Stimulated activated memory B cell treated with anti-CD40 and anti-IgM and Interleukin-4, amounts not matched to agents 10 μg/mL and 1 μg/mL and 100 μg/mL, for 72 hours (primary cell): Measurements from ENCODE around the gene MAP3K21.

Experiments
- ATAC-seq: fragments of 150-1000 bp; cut with Tn5 transposase; 2 replicates; pipeline ENCODE4 v1.10.0; 2021
- H3K27ac Mint-ChIP-seq: one replicate; pipeline ENCODE4 v1.8.0; 2022; ENCODE audit warnings: mild to moderate bottlenecking, mixed read lengths
- H3K27me3 Mint-ChIP-seq: one replicate; pipeline ENCODE4 v1.8.0; 2022; ENCODE audit warnings: mixed read lengths
- H3K36me3 Mint-ChIP-seq: one replicate; pipeline ENCODE4 v1.8.0; 2022; ENCODE audit warnings: mixed read lengths
- H3K4me1 Mint-ChIP-seq: one replicate; pipeline ENCODE4 v1.8.0; 2022; ENCODE audit warnings: mixed read lengths
- H3K4me3 Mint-ChIP-seq: one replicate; pipeline ENCODE4 v1.8.0; 2022; ENCODE audit warnings: mild to moderate bottlenecking, moderate library complexity, mixed read lengths
- H3K9me3 Mint-ChIP-seq: one replicate; pipeline ENCODE4 v1.8.0; 2022; ENCODE audit warnings: mixed read lengths

Gene MAP3K21

DNA sequence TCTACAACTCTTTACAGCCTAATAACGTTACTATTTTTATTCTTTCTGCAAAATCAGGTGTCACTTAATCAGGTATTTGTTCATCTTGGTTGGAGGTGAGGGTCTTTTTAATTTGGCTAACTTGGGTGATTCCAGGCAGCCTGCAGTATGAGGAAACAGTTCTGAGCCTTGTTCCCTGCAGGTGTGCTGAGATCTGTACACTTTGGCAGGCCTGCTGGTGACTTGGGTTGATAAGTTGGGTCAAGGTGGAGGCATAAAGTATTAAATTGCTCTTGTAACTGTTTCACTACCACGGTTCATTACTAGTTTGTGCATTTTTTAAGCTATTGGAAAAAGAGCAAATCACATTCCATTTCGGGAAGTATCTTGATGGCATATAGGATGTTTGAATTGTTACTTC lies 10.0 kb downstream of the MAP3K21 start:
- no peak for ATAC-seq
- Mint-ChIP-seq H3K9me3 (no peaks in the 10 kb centered on the region), H3K4me1 (peaks cover 14% of the 10 kb centered on the region), H3K36me3 (no peaks in the 10 kb centered on the region), H3K4me3 (no peak overlapping the region), H3K27me3 (peaks cover 32% of the 10 kb centered on the region), H3K27ac (no peak overlapping the region)

DNA sequence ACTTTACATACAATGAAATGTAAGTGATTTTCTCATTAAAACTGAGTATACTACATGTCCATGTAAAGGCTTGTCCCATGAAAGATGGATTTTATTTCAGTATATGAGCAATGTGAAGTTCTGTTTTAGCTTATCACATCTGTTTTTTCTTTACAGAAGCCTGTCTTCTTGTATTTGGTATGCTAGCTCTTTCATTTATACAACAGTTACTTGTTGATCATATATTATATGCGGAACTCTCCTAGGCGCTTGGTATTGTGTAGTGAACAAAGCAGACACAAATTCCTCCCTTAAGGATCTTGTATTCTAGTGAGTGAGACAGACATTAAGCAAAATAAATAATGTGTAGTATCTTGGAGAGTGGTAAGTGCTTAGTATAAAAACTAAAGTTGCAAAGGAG lies 10.6 kb downstream of the MAP3K21 start:
- Mint-ChIP-seq H3K4me1 (peaks cover 14% of the 10 kb centered on the region), H3K36me3 (no peaks in the 10 kb centered on the region), H3K27ac (no peak overlapping the region), H3K4me3 (no peak overlapping the region), H3K9me3 (no peaks in the 10 kb centered on the region), H3K27me3 (peaks cover 32% of the 10 kb centered on the region)
- no peak for ATAC-seq

DNA sequence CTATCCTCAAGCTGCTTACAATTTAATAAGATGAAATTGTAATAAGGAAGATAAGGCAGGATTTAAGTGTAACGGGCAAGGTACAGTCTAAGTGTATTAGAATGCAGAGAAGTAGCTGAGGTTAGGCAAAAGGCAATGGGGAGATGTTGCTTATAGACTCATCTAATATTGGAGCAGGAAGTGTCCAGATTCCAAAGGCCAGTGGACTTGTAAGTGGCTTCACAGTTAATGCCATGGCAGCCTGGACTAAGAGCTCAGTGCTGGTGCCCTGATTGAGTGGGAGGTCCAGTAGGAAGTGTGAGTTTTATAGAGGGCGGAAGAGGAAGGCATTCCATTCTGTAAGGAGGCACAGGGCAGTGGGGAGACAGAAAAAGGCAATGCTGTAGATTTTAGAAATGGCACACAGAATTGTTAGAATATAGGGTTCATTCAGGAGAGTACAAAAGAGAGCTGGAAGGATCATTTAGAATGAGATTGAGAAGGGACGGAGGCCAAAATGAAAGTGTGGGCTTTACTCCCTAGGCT lies 12.6 kb downstream of the MAP3K21 start:
- Mint-ChIP-seq H3K4me3 (no peak overlapping the region), H3K36me3 (no peaks in the 10 kb centered on the region), H3K27me3 (peaks cover 32% of the 10 kb centered on the region), H3K9me3 (no peaks in the 10 kb centered on the region), H3K4me1 (peaks cover 14% of the 10 kb centered on the region), H3K27ac (no peak overlapping the region)
- ATAC-seq, result no peak

DNA sequence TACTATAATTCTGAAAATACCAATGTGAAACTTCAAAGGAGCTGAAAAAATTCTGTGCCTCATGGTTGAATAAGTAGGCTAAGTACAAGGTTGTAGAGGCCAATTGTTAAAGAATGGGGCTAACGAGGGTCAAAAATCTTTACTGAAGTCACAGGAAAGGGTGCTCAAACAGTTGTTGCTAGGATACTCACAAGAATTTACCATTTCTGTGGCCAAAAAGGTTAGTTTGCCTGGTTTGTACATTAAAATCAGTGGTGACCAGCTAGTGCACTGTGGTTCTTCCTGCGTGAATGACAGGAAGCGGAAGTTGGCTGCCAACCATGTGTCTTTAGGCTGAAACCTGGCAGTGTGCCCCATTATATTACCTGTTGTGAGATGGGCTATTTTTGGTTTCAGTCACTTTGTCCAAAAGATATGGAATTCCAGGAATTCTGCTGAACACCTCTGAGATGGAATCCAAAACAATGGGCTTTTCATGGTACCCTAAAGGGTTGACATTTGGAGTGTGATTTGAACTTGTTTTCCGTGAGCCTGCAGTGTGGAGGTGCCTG lies 13.5 kb downstream of the MAP3K21 start:
- H3K27me3 Mint-ChIP-seq, result peaks cover 32% of the 10 kb centered on the region

DNA sequence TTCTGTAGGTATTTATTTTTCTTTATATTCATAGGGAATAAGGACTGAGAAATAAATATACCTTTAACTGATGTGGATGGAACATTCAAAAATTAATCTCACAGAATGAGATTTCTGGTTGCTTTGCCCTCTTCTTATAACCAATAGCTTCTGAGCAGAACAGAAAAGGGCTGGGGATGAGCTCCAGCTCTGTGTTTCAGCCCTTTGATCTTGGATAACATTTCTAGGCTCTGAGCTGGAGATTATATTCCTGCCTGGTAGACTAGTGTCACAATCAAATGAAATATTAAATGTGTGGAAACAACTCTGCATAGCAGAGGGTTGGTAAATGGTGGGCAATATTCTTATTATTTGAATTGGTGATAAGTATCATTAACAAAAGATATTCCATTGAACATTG lies 14.6 kb downstream of the MAP3K21 start:
- Mint-ChIP-seq H3K36me3 (no peaks in the 10 kb centered on the region), H3K27me3 (peaks cover 32% of the 10 kb centered on the region)

More for the DNA sequence above, 13.5 kb downstream of the MAP3K21 start:
- H3K27ac Mint-ChIP-seq, result no peak overlapping the region
- H3K9me3 Mint-ChIP-seq, result no peaks in the 10 kb centered on the region
- no peak overlapping the region for H3K4me3 Mint-ChIP-seq
- no peaks in the 10 kb centered on the region for H3K36me3 Mint-ChIP-seq
- no peak for ATAC-seq
- peaks cover 14% of the 10 kb centered on the region for H3K4me1 Mint-ChIP-seq

DNA sequence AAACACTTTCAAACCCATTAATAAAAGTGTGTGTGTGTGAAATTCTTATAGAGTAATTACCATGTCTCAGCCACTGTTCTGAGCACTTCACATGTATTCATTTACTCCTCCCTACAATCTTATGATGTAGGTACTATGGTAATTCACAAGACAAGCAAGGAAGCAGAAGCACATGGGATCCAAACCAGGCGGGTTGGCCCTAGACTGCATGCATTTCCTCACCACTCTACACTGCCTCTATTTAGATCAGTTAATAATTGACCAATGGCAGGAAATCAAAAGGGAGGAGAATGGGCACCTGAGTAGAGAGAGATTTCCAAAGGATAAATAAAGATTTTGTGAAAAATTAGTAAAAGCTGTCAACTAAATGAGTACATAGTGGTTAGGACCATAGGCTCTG lies 15.7 kb downstream of the MAP3K21 start:
- H3K4me3 Mint-ChIP-seq, result no peak overlapping the region
- peaks cover 12% of the 10 kb centered on the region for H3K4me1 Mint-ChIP-seq
- ATAC-seq, result no peak
- H3K27me3 Mint-ChIP-seq, result peaks cover 23% of the 10 kb centered on the region
- H3K9me3 Mint-ChIP-seq, result no peaks in the 10 kb centered on the region
- H3K27ac Mint-ChIP-seq, result no peak overlapping the region
- no peaks in the 10 kb centered on the region for H3K36me3 Mint-ChIP-seq

More for the DNA sequence above, 14.6 kb downstream of the MAP3K21 start:
- Mint-ChIP-seq H3K4me3 (no peak overlapping the region), H3K4me1 (peaks cover 14% of the 10 kb centered on the region), H3K27ac (no peak overlapping the region), H3K9me3 (no peaks in the 10 kb centered on the region)
- no peak for ATAC-seq

DNA sequence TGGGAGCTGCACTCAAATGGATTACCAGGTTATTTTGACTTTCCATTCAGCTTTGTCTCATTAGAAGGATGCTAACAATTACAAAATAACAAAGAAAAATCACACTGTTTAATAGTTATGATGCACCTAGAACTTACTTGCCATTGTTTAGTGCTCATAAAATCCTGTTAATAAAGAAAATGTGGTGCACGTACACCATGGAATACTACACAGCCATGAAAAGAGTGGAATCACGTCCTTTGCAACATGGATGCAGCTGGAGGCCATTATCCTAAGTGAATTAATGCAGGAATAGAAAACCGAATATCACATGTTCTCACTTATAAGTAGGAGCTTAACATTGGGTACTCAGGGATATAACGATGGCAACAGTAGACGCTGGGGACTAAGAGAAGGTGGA lies 19.8 kb downstream of the MAP3K21 start:
- H3K27ac Mint-ChIP-seq, result no peak overlapping the region
- no peak overlapping the region for H3K4me3 Mint-ChIP-seq
- no peaks in the 10 kb centered on the region for H3K27me3 Mint-ChIP-seq
- H3K36me3 Mint-ChIP-seq, result no peaks in the 10 kb centered on the region
- no peaks in the 10 kb centered on the region for H3K4me1 Mint-ChIP-seq
- no peaks in the 10 kb centered on the region for H3K9me3 Mint-ChIP-seq
- ATAC-seq, result no peak

DNA sequence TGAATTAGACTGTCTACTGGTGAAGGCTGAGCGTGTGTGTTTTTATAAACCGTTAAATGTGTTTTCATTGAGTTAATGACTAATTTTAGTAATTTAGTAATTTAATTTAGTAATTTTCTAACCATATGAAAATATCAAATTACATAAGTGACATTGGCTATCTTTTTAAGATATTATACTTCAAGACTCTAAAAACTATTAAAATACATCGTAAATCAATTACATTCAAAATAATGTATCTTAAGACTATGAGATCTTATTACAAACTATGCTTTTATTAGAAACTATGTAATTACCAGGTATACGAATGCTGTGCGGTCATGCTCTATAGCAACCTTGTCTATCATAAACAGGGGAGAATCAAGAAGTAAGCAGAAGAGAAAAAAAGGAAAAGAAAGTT lies 21.6 kb downstream of the MAP3K21 start:
- Mint-ChIP-seq H3K4me3 (no peak overlapping the region), H3K27me3 (no peaks in the 10 kb centered on the region), H3K27ac (no peak overlapping the region), H3K36me3 (no peaks in the 10 kb centered on the region), H3K9me3 (no peaks in the 10 kb centered on the region), H3K4me1 (no peaks in the 10 kb centered on the region)
- no peak for ATAC-seq

DNA sequence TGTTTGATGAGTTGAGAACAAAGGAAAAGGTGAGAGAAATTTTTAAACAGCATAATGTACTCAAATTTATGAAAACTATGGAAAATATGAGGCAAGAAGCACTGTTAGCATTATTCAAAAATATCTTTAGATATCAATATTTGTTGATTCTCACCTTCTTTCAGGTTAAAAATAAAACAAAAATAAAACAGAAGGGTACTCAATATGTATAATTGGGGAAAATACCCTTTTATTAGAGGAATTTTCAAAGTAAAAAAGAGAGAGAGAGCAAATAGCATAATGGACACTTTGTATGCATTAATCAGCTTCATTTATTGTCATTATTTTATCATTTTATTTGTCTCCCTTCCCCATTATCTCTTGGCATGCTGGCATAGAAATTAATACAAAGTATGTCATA lies 27.5 kb downstream of the MAP3K21 start:
- H3K9me3 Mint-ChIP-seq, result peaks cover 7% of the 10 kb centered on the region
- H3K36me3 Mint-ChIP-seq, result peaks cover 13% of the 10 kb centered on the region
- H3K27ac Mint-ChIP-seq, result no peak overlapping the region
- H3K4me3 Mint-ChIP-seq, result no peak overlapping the region
- H3K4me1 Mint-ChIP-seq, result peaks cover 20% of the 10 kb centered on the region
- no peak for ATAC-seq
- no peaks in the 10 kb centered on the region for H3K27me3 Mint-ChIP-seq

DNA sequence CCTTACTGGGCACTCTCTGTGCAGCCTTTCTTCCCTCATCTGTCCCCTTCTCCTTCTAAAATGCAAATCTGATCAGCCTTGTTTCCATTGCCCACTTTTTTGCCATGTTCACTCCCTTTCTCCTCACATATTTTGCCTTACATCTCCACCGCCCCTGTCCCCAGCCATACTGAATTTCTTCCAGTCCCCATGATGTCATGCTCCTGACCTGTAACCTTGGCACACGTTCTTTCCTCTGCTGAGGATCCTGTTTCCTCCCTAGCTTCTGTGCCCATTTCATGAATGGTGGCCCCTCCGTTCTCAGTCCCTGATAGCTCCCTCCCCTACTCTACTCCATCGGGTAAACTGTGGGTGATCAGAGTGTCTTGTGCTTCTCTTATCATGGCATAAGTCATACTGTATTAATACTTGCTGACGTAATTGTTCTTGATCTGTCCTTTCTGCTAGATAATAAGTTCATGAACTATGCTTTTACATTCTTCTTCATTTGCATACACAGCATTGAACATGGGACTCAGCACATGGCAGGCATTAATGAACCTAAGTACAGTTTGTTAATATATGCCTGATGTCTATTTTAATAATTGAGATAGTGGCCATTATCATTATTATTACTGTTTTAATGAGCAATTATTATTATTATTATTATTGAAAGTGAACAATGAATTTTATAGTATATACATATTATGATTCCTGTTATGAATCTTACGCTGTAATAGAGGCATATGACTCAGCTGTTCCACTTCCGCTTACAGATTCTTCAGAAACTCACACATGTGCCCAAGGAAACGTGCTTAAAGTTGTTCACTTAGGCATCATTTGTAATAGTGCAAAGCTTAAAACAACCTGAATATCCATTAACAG lies 28.5 kb downstream of the MAP3K21 start:
- peaks cover 13% of the 10 kb centered on the region for H3K36me3 Mint-ChIP-seq
- H3K4me3 Mint-ChIP-seq, result no peak overlapping the region
- H3K4me1 Mint-ChIP-seq, result peaks cover 20% of the 10 kb centered on the region
- H3K27ac Mint-ChIP-seq, result peak overlapping the region; percentile 61
- peak; percentile 72 for ATAC-seq
- H3K9me3 Mint-ChIP-seq, result peaks cover 7% of the 10 kb centered on the region
- no peaks in the 10 kb centered on the region for H3K27me3 Mint-ChIP-seq

DNA sequence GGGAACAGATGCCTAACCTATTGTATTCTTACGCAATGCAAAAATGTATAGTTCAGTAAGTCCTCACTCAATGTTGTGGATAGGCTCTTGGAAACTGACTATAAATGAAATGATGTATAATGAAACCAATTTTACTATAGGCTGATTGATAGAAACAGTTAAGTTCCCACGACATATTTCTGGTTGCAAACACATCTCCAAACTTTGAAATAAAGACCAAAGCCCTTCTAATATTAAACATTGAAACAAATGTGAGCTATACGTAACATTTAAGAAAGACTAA lies 29.1 kb downstream of the MAP3K21 start:
- Mint-ChIP-seq H3K27ac (peak overlapping the region; percentile 61), H3K4me1 (peaks cover 20% of the 10 kb centered on the region), H3K9me3 (peaks cover 7% of the 10 kb centered on the region), H3K36me3 (peaks cover 15% of the 10 kb centered on the region), H3K27me3 (no peaks in the 10 kb centered on the region), H3K4me3 (no peak overlapping the region)
- ATAC-seq, result no peak

DNA sequence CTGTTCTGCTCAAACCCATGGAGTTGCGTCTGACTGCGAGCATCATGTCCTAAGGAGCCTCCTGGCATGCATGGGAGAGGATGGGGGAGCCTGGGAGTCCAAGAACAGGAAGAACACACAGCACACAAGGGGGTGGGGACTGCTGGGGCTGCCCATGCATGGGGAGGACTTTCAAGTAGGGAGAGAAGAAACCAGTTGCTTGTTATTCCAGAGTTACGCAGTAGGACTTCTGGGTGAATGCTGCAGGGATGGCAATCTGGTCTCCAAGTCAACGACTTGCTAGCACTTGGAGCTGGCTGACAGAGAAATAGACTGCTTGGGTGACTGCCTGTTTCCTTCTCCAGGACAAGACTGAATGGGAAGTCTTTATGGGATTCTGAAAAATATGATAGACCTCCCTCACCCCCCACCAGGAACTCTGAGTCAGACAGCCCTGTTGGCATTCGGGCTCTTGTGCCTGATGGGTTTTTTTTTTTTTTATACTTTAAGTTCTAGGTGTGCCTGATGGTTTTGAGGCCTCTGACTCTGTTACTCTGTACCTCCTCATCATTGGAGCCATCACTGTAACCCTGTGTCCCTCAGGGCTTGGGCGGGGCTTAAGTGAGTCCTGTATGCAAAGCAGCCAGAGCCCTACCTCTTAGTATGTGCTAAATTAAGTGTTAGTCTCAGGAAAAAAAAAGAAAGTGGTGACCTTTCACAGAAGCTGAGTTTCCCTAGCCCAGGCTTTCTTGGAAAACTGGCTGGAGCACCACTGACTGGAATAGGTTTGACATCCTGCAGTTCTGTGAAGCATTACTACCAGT lies 30.3 kb downstream of the MAP3K21 start:
- H3K27me3 Mint-ChIP-seq, result no peaks in the 10 kb centered on the region
- peaks cover 7% of the 10 kb centered on the region for H3K9me3 Mint-ChIP-seq
- no peak overlapping the region for H3K4me3 Mint-ChIP-seq
- H3K27ac Mint-ChIP-seq, result peak overlapping the region; percentile 61
- peaks cover 19% of the 10 kb centered on the region for H3K36me3 Mint-ChIP-seq
- peaks cover 20% of the 10 kb centered on the region for H3K4me1 Mint-ChIP-seq
- peak; percentile 75 for ATAC-seq

DNA sequence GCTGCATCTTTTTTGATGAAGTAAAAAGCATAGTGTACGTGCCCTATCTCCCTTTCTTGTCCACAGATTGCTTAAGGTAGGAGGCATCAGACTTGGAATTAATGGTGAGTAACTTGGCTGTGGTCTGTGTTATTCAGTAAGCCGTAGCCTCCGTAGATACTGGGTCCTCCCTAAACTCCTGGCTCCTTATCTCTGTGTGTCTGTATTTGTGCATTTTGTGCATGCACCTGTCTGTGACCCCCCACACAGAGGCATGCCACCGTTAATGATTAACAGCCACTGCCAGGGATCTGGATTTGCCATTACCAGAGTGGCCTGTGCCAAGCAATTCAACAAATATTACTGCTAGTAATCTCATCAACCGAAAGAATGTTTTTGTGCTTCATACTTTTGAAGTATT lies 31.9 kb downstream of the MAP3K21 start:
- no peak for ATAC-seq
- H3K27me3 Mint-ChIP-seq, result no peaks in the 10 kb centered on the region
- H3K27ac Mint-ChIP-seq, result no peak overlapping the region
- H3K4me3 Mint-ChIP-seq, result no peak overlapping the region
- H3K9me3 Mint-ChIP-seq, result peaks cover 7% of the 10 kb centered on the region
- peaks cover 19% of the 10 kb centered on the region for H3K36me3 Mint-ChIP-seq
- peaks cover 20% of the 10 kb centered on the region for H3K4me1 Mint-ChIP-seq

DNA sequence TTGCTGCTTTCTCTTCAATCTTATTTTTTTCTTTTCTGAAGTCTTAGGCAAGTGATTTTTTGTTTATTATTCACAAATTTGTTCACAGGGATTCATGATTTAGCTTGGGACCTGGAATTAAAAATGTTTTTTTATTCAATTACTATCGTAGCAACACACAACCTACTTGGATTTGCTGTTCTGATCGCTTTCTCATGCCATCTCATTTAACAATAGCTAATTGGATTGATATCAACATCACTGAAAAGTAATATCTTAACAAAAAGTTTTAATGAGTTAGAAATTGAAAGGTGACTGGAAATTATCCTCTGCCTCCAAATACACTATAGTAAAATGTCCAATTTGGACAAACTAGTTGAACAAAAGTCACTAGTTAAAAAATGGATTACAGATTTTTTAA lies 32.4 kb downstream of the MAP3K21 start:
- peaks cover 7% of the 10 kb centered on the region for H3K9me3 Mint-ChIP-seq
- ATAC-seq, result no peak
- peaks cover 19% of the 10 kb centered on the region for H3K36me3 Mint-ChIP-seq
- H3K27me3 Mint-ChIP-seq, result no peaks in the 10 kb centered on the region
- no peak overlapping the region for H3K4me3 Mint-ChIP-seq
- peaks cover 20% of the 10 kb centered on the region for H3K4me1 Mint-ChIP-seq
- no peak overlapping the region for H3K27ac Mint-ChIP-seq

DNA sequence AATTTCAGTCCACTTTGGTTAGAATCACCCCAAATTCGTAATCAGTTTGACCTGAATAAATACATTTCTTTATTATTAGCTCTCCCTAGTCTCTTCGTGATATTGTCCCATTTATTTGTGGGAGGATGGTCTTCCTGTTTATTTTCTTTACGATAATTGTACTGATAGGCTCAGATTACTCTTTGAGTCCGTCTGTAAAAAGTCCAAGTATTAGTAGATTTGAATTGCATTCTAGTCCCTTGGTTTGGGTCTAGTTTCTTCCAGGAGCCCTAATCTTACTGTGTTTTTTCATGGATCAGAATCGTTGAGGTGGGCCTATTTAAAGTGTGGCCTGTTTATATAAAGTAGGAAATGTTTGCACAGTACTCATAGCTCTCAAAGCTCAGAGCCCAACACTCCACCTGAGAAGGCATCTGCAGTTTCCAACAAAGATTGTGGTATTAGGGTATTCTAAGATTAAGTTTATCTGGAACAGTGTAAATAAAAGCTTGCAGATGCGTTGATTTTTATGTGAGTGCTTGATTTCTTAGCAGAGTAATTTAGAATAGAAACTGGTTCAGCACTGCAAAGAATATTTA lies 33.1 kb downstream of the MAP3K21 start:
- no peak for ATAC-seq
- Mint-ChIP-seq H3K27ac (no peak overlapping the region), H3K36me3 (peaks cover 18% of the 10 kb centered on the region), H3K4me1 (peaks cover 19% of the 10 kb centered on the region), H3K27me3 (no peaks in the 10 kb centered on the region), H3K4me3 (no peak overlapping the region), H3K9me3 (peaks cover 7% of the 10 kb centered on the region)
